CD4-positive, alpha-beta memory T cell (primary cell): ENCODE data around the gene CDK8. TPM values are rescaled to one million over a fixed set of nuclear protein-coding genes. Genes with fewer than 3 reads are reported as not detected.

Experiments used
- CTCF ChIA-PET: fragments of 350-600 bp; sonication (Branson Sonifier 250); formaldehyde crosslinking; loops from one replicate; lab custom pipeline; 2021; ENCODE audit warnings: inconsistent platforms; ENCODE audit not compliant: partially characterized antibody; lab: Charles Lee
- POLR2A ChIA-PET: fragments of 350-600 bp; sonication (Branson Sonifier 250); formaldehyde crosslinking; loops from one replicate; lab custom pipeline; 2021; ENCODE audit not compliant: partially characterized antibody; lab: Charles Lee
- DNase-seq, 5 donors: peaks; one replicate each; pipeline versions ENCODE4 v3.0.0 to v3.0.0-alpha.2; 2020 to 2022; ENCODE audit warnings: mixed read lengths in 1 of 5
- H3K27ac ChIP-seq: one replicate; pipeline ENCODE4 v1.7.0; 2013; ENCODE audit warnings: low read depth, low read length
- H3K27me3 ChIP-seq: 2 replicates; pipeline ENCODE4 v1.7.0; 2013; ENCODE audit warnings: mild to moderate bottlenecking, low read length, moderate library complexity; ENCODE audit not compliant: insufficient read depth
- H3K36me3 ChIP-seq: 2 replicates; pipeline ENCODE4 v1.7.0; 2013; ENCODE audit warnings: mild to moderate bottlenecking, low read length, moderate library complexity; ENCODE audit not compliant: insufficient read depth
- H3K4me1 ChIP-seq: 2 replicates; pipeline ENCODE4 v1.7.0; 2013; ENCODE audit warnings: mild to moderate bottlenecking, low read length, moderate library complexity; ENCODE audit not compliant: insufficient read depth
- H3K4me3 ChIP-seq, 2 donors: one replicate each; pipeline ENCODE4 v1.7.0; 2013; ENCODE audit warnings: low read length in 2 of 2, mild to moderate bottlenecking in 1 of 2
- H3K9me3 ChIP-seq, 2 donors: one replicate each; pipeline ENCODE4 v1.7.0; 2013; ENCODE audit warnings: low read length in 2 of 2, control low read depth in 1 of 2; ENCODE audit not compliant: control insufficient read depth in 1 of 2
- H3K27ac Mint-ChIP-seq, 7 donors: one replicate each; pipeline ENCODE4 v1.8.0; 2020 to 2021; ENCODE audit warnings: mixed read lengths in 7 of 7, mild to moderate bottlenecking in 6 of 7, inconsistent platforms in 3 of 7, moderate library complexity in 3 of 7
- H3K27me3 Mint-ChIP-seq, 2 donors: one replicate each; pipeline ENCODE4 v1.8.0; 2020 to 2021; ENCODE audit warnings: mixed read lengths in 2 of 2
- H3K36me3 Mint-ChIP-seq, 2 donors: one replicate each; pipeline ENCODE4 v1.8.0; 2020 to 2021; ENCODE audit warnings: mixed read lengths in 2 of 2, inconsistent platforms in 1 of 2, mild to moderate bottlenecking in 1 of 2
- H3K4me1 Mint-ChIP-seq, 4 donors: one replicate each; pipeline ENCODE4 v1.8.0; 2020 to 2021; ENCODE audit warnings: mixed read lengths in 4 of 4, mild to moderate bottlenecking in 1 of 4
- H3K4me3 Mint-ChIP-seq, 8 donors: one replicate each; pipeline ENCODE4 v1.8.0; 2020 to 2021; ENCODE audit warnings: mixed read lengths in 8 of 8, mild to moderate bottlenecking in 7 of 8, moderate library complexity in 6 of 8, inconsistent platforms in 3 of 8
- H3K9me3 Mint-ChIP-seq, 8 donors: one replicate each; pipeline ENCODE4 v1.8.0; 2020 to 2021; ENCODE audit warnings: mixed read lengths in 8 of 8, mild to moderate bottlenecking in 5 of 8, inconsistent platforms in 3 of 8, moderate library complexity in 1 of 8
- intact Hi-C: fragments of 100-400 bp; cut with micrococcal nuclease; formaldehyde crosslinking; loops from one replicate; pipeline ENCODE4 v1.15.1; 2023
- polyA plus RNA-seq, 2 donors: library from polyadenylated mRNA; unstranded; fragments of 300-500 nt; fragmentation: Illumina TruSeq; gene quantifications; one replicate each; pipeline ENCODE4 v1.2.3, GENCODE V29; 2021
- total RNA-seq, 2 experiments: library from RNA; stranded (reverse); gene quantifications; one replicate each; pipeline ENCODE4 v1.2.3, GENCODE V29; 2021

CDK8 gene
- total and polyA plus RNA-seq, 4 experiments from 2014 or later: 4.7 to 11.7 (median 8.6) TPM

DNA sequence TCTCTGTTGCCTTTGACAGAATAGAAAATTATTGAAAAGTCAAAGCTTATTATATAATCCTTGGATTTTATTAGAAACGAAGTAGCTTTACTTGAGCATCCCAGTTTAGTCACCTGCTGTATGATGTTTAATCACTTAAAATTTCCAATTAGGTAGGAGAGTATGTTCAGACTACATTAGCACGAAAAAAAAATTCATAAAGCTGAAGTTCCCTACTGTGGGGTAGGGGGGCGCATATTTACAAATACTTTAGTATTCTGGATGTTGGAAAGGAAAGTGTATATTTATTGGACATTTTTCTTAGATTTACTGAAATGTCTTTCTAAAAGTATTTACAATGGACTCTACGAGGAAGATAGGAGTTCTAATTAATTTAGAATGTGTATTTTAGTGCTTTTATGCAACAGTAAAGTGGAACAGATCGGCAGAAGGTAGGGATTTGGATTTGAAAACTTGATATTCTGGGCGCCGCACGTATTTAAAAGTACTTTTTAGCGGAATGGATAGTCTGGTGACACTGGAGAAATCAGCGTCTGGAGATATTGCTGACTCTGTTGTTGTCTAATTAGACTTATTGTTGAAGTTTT is 1.9 kb downstream of the CDK8 start:
- intact Hi-C loops: loop anchor here (10.0 kb wide), 2 partner anchors 229 to 1169 kb away; partner anchors contain the start of gene GTF3A

DNA sequence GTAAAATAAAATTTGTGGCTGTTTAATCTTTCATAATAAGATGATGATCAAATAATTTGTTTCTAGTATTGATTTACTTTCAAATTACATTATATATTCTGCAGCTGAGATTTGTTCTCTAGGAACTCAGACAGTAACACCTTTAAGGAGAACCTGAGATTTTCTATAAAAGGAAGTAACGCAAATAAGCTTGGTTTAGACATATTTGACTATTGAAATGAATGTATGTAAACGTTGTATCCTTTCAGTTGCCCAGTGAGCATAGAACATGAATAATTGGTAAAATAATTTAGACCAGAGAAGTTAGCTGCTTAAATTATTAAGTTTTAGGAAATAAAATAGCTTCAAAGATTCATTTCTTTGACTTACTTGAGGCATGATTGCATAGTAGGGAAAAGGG is 3.1 kb downstream of the CDK8 start:
- peaks cover 0 to 7% of the 10 kb centered on the region in 2 donors for H3K36me3 Mint-ChIP-seq
- H3K4me1 Mint-ChIP-seq: peaks cover 38 to 69% (median 43%) of the 10 kb centered on the region in 4 donors
- H3K27ac Mint-ChIP-seq: no peak overlapping the region
- H3K36me3 ChIP-seq: no peaks in the 10 kb centered on the region
- intact Hi-C loops: loop anchor here (10.0 kb wide), 2 partner anchors 228 to 1168 kb away; partner anchors contain the start of gene GTF3A
- no peaks in the 10 kb centered on the region for H3K27me3 ChIP-seq
- H3K9me3 Mint-ChIP-seq: no peaks in the 10 kb centered on the region
- DNase-seq: no peak
- H3K4me3 Mint-ChIP-seq: no peak overlapping the region
- ChIA-PET POLR2A (interaction anchor here (5.4 kb wide), 1 partner anchor 35 kb away, joined by 49 read pairs; the partner anchor contains the start of gene RNF6), CTCF (interaction anchor here (5.4 kb wide), 1 partner anchor 72 kb away, joined by 29 read pairs; no protein-coding TSS in a partner anchor)
- H3K4me1 ChIP-seq: peaks cover 18% of the 10 kb centered on the region
- no peak overlapping the region for H3K27ac ChIP-seq
- H3K4me3 ChIP-seq: no peak overlapping the region
- H3K27me3 Mint-ChIP-seq: no peaks in the 10 kb centered on the region
- no peaks in the 10 kb centered on the region for H3K9me3 ChIP-seq

More for the DNA sequence above, 1.9 kb downstream of the CDK8 start:
- Mint-ChIP-seq H3K4me1 (peaks cover 32 to 58% (median 33%) of the 10 kb centered on the region in 4 donors), H3K9me3 (no peaks in the 10 kb centered on the region), H3K4me3 (peak overlapping the region; percentile 45 to 95 (median 90)), H3K27me3 (peaks cover 0 to under 1% of the 10 kb centered on the region in 2 donors), H3K36me3 (peaks cover 0 to 7% of the 10 kb centered on the region in 2 donors), H3K27ac (peak overlapping the region in 1 of 7 donors; percentile 86)
- CTCF ChIA-PET: interaction anchor here (1.0 to 5.4 kb wide), 3 partner anchors 10 to 70 kb away, joined by 3 to 29 read pairs (median 4); partner anchors contain the start of gene RNF6
- no peaks in the 10 kb centered on the region for H3K9me3 ChIP-seq
- peaks cover 18% of the 10 kb centered on the region for H3K4me1 ChIP-seq
- H3K27me3 ChIP-seq: no peaks in the 10 kb centered on the region
- no peak for DNase-seq
- POLR2A ChIA-PET: interaction anchor here (0.8 to 5.4 kb wide), 4 partner anchors 34 to 969 kb away, joined by 3 to 49 read pairs (median 4); partner anchors contain the start of gene RNF6
- no peak overlapping the region for H3K27ac ChIP-seq
- H3K4me3 ChIP-seq: peak overlapping the region in 1 of 2 donors; percentile 87
- H3K36me3 ChIP-seq: no peaks in the 10 kb centered on the region

DNA sequence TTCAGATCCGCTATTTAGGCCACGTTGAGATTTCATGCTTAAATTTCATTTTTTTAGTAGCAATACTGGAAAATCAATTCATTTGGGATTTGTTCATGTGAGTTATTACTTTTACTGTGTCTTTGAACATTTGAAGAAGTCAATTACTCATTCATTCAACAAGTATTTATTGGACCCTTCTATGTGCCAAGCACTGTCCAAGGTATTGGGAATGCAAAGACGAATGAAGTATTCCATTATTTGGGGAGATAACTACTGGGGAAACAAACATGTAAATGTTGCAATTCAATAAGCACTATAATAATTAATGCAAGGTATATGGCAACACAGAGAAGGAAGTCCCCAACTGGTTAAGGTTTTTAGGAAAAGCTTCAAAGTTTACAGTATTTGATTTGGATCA is 5.7 kb downstream of the CDK8 start:
- no peak overlapping the region for H3K4me3 Mint-ChIP-seq

DNA sequence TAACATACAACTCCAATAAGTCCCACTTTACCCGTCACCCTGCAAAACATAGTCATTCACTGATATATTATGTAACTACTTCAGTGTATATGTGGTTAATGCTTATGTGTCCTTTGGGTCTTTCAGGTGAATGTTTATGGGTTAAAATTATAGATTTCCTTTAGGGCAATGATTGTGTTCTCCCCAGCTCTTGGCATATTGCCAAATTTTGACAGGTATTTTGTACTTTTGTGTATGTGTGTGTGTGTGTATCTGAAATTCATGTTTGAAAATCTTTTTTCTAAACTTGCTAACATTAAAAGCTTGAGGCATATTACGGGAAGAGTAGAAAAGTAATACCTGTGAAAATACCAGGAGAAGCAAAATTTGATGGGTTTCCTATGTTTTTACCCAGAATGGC is 8.2 kb downstream of the CDK8 start:
- Histone ChIP-seq H3K36me3 (no peaks in the 10 kb centered on the region), H3K27me3 (no peaks in the 10 kb centered on the region), H3K4me1 (peaks cover 6% of the 10 kb centered on the region), H3K4me3 (no peak overlapping the region), H3K9me3 (no peaks in the 10 kb centered on the region), H3K27ac (no peak overlapping the region)
- Mint-ChIP-seq H3K27me3 (no peaks in the 10 kb centered on the region), H3K4me3 (no peak overlapping the region), H3K9me3 (peaks cover 0 to 2% (median 0%) of the 10 kb centered on the region in 8 donors), H3K4me1 (peaks cover 34 to 64% (median 42%) of the 10 kb centered on the region in 4 donors), H3K36me3 (no peaks in the 10 kb centered on the region), H3K27ac (peak overlapping the region in 1 of 7 donors; percentile 14)
- no peak for DNase-seq
- CTCF ChIA-PET: no interaction called here
- intact Hi-C loops: no loop called here
- POLR2A ChIA-PET: no interaction called here

More for the DNA sequence above, 5.7 kb downstream of the CDK8 start:
- CTCF ChIA-PET: no interaction called here
- no peaks in the 10 kb centered on the region for H3K9me3 ChIP-seq
- POLR2A ChIA-PET: no interaction called here
- no peak overlapping the region for H3K27ac ChIP-seq
- Mint-ChIP-seq H3K4me1 (peaks cover 35 to 64% (median 40%) of the 10 kb centered on the region in 4 donors), H3K36me3 (peaks cover 0 to 3% of the 10 kb centered on the region in 2 donors), H3K27ac (no peak overlapping the region), H3K27me3 (no peaks in the 10 kb centered on the region), H3K9me3 (peaks cover 0 to under 1% (median 0%) of the 10 kb centered on the region in 8 donors)
- intact Hi-C loops: loop anchor here (10.0 kb wide), 2 partner anchors 225 to 1165 kb away; partner anchors contain the start of gene GTF3A
- no peak overlapping the region for H3K4me3 ChIP-seq
- peaks cover 18% of the 10 kb centered on the region for H3K4me1 ChIP-seq
- no peaks in the 10 kb centered on the region for H3K27me3 ChIP-seq
- H3K36me3 ChIP-seq: no peaks in the 10 kb centered on the region
- no peak for DNase-seq

DNA sequence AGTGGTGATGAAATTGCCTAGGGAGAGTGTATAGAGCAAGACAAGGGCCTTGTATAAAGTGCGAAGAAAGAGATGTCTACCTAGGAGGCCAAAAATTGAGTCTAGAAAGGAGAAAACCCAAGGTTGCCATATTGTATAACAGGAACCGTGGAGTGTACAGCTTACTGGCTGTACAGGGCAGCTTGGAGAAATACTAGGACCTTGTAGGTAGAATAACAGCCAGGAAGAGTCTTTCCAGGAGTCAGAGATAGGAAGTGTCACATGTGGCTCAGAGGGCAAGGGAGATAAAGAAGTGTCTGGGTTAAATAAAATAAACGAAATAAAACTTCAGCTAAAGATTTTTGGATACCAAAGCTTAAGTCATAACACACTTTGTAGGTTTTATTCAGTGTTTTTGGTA is 12.4 kb downstream of the CDK8 start:
- no peak overlapping the region for H3K27ac Mint-ChIP-seq

DNA sequence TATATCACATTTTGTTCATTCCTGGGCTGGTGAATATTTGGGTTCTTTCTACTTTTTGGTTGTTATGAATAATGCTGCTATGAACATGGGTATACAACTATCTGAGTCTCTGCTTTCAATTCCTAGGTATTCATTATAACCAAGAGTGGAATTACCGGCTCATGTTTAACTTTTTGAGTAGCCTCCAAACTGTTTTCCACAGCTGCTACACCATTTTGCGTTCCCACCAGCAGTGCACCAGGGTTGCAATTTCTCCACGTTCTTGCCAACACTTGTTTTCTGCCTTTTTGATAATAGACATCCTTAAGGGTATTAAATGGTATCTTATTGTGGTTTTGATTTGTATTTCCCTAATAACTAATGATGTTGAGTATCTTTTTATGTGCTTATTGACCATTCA is 16.8 kb downstream of the CDK8 start:
- ChIA-PET CTCF (interaction anchor here (1.2 kb wide), 1 partner anchor 9 kb away, joined by 3 read pairs; no protein-coding TSS in a partner anchor), POLR2A (no interaction called here)
- peak overlapping the region in 1 of 8 donors; percentile 0 for H3K4me3 Mint-ChIP-seq
- no peak overlapping the region for H3K27ac Mint-ChIP-seq
- Histone ChIP-seq H3K4me3 (no peak overlapping the region), H3K27ac (no peak overlapping the region), H3K4me1 (peaks cover 11% of the 10 kb centered on the region), H3K27me3 (no peaks in the 10 kb centered on the region), H3K9me3 (no peaks in the 10 kb centered on the region), H3K36me3 (no peaks in the 10 kb centered on the region)
- intact Hi-C loops: no loop called here
- H3K27me3 Mint-ChIP-seq: no peaks in the 10 kb centered on the region
- H3K9me3 Mint-ChIP-seq: no peaks in the 10 kb centered on the region
- H3K4me1 Mint-ChIP-seq: peaks cover 26 to 50% (median 36%) of the 10 kb centered on the region in 4 donors
- no peaks in the 10 kb centered on the region for H3K36me3 Mint-ChIP-seq
- no peak for DNase-seq

More for the DNA sequence above, 12.4 kb downstream of the CDK8 start:
- Mint-ChIP-seq H3K4me1 (peaks cover 37 to 60% (median 48%) of the 10 kb centered on the region in 4 donors), H3K27me3 (no peaks in the 10 kb centered on the region), H3K36me3 (no peaks in the 10 kb centered on the region), H3K9me3 (peaks cover 0 to 2% (median 0%) of the 10 kb centered on the region in 8 donors), H3K4me3 (no peak overlapping the region)
- Histone ChIP-seq H3K4me3 (no peak overlapping the region), H3K36me3 (no peaks in the 10 kb centered on the region), H3K27ac (no peak overlapping the region), H3K27me3 (no peaks in the 10 kb centered on the region), H3K4me1 (peaks cover 6% of the 10 kb centered on the region), H3K9me3 (no peaks in the 10 kb centered on the region)
- CTCF ChIA-PET: no interaction called here
- no peak for DNase-seq
- POLR2A ChIA-PET: no interaction called here
- intact Hi-C loops: no loop called here

DNA sequence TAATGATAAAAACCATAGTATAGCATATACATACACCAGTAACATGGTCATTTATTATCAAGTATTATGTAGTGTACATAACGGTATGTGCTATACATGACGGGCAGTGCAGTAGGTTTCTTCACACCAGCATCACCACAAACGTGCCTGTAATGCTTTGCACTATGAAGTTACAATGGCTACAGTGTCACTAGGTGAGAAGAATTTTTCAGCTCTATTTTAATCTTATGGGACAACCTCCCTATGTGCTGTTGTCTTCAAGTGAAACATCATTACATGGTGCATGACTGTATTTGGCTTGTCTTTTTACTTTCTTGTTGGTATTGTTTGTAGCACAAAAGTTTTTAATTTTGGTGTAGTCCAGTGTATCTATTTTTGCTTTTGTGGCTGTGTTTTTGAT is 18.7 kb downstream of the CDK8 start:
- DNase-seq: no peak
- Histone ChIP-seq H3K27ac (no peak overlapping the region), H3K27me3 (no peaks in the 10 kb centered on the region), H3K4me3 (no peak overlapping the region), H3K4me1 (peaks cover 5% of the 10 kb centered on the region), H3K36me3 (no peaks in the 10 kb centered on the region), H3K9me3 (no peaks in the 10 kb centered on the region)
- Mint-ChIP-seq H3K27me3 (no peaks in the 10 kb centered on the region), H3K4me3 (no peak overlapping the region), H3K4me1 (peaks cover 22 to 45% (median 25%) of the 10 kb centered on the region in 4 donors), H3K27ac (peak overlapping the region in 1 of 7 donors; percentile 57), H3K9me3 (no peaks in the 10 kb centered on the region), H3K36me3 (peaks cover 0 to 3% of the 10 kb centered on the region in 2 donors)
- POLR2A ChIA-PET: no interaction called here
- intact Hi-C loops: no loop called here
- CTCF ChIA-PET: no interaction called here
